Liver (tissue), 9 donors: ENCODE results near the gene LRRC71. TPM values are rescaled to one million over a fixed set of nuclear protein-coding genes. Genes with fewer than 3 reads are reported as not detected.

Experiments
- DNase-seq: peaks from one replicate; pipeline ENCODE4 v3.0.0-alpha.2; 2017; ENCODE audit warnings: low spot score
- H3K27ac ChIP-seq, 2 donors: one replicate each; pipeline ENCODE4 v1.7.0; 2013; ENCODE audit warnings: inconsistent platforms in 2 of 2, low read length in 2 of 2, control low read depth in 1 of 2, low read depth in 1 of 2, mild to moderate bottlenecking in 1 of 2
- H3K27me3 ChIP-seq, 4 donors: one replicate each; pipeline versions ENCODE4 v1.6.1 to v1.7.0; 2013; ENCODE audit warnings: low read length in 3 of 4, inconsistent platforms in 1 of 4, mild to moderate bottlenecking in 1 of 4, moderate library complexity in 1 of 4; ENCODE audit not compliant: control insufficient read depth in 4 of 4, insufficient read depth in 4 of 4
- H3K36me3 ChIP-seq, 4 donors: one replicate each; pipeline versions ENCODE4 v1.6.1 to v1.7.0; 2013; ENCODE audit warnings: low read length in 3 of 4, mild to moderate bottlenecking in 3 of 4, low read depth in 1 of 4, moderate library complexity in 1 of 4; ENCODE audit not compliant: control insufficient read depth in 4 of 4, insufficient read depth in 3 of 4
- H3K4me1 ChIP-seq, 4 donors: one replicate each; pipeline versions ENCODE4 v1.6.1 to v1.7.0; 2013; ENCODE audit warnings: low read length in 3 of 4, mild to moderate bottlenecking in 3 of 4, moderate library complexity in 1 of 4; ENCODE audit not compliant: control insufficient read depth in 4 of 4, insufficient read depth in 4 of 4
- H3K4me3 ChIP-seq, 3 donors: one replicate each; pipeline versions ENCODE4 v1.6.1 to v1.7.0; 2013; ENCODE audit warnings: low read length in 3 of 3, control low read depth in 1 of 3, low read depth in 1 of 3, mild to moderate bottlenecking in 1 of 3
- H3K9ac ChIP-seq, 2 donors: one replicate each; pipeline ENCODE4 v1.7.0; 2013; ENCODE audit warnings: low read length in 2 of 2, mild to moderate bottlenecking in 2 of 2, moderate library complexity in 2 of 2, control low read depth in 1 of 2, low read depth in 1 of 2
- H3K9me3 ChIP-seq, 4 donors: one replicate each; pipeline versions ENCODE4 v1.6.1 to v1.7.0; 2013; ENCODE audit warnings: low read length in 3 of 4; ENCODE audit not compliant: control insufficient read depth in 4 of 4
- FOXA2 ChIP-seq: IDR thresholded peaks from 2 replicates; pipeline ENCODE4 v1.6.1; 2016; ENCODE audit warnings: antibody characterized with exemption
- HNF4A ChIP-seq, 2 donors: conservative IDR thresholded peaks; 2 replicates each; pipeline ENCODE4 v1.6.1; 2016; ENCODE audit warnings: antibody characterized with exemption in 2 of 2, mild to moderate bottlenecking in 2 of 2
- HNF4G ChIP-seq: IDR thresholded peaks from 2 replicates; pipeline ENCODE4 v1.6.1; 2016; ENCODE audit warnings: antibody characterized with exemption
- JUND ChIP-seq, 2 donors: IDR thresholded peaks; 2 replicates each; pipeline ENCODE4 v1.6.1; 2016; ENCODE audit warnings: antibody characterized with exemption in 2 of 2
- MAX ChIP-seq: IDR thresholded peaks from 2 replicates; pipeline ENCODE4 v1.6.1; 2016; ENCODE audit warnings: antibody characterized with exemption
- NR2F2 ChIP-seq: IDR thresholded peaks from 2 replicates; pipeline ENCODE4 v1.6.1; 2016; ENCODE audit warnings: antibody characterized with exemption
- RAD21 ChIP-seq, 2 donors: IDR thresholded peaks; 2 replicates each; pipeline ENCODE4 v1.6.1; 2016; ENCODE audit warnings: antibody characterized with exemption in 2 of 2, mild to moderate bottlenecking in 2 of 2
- SP1 ChIP-seq: IDR thresholded peaks from 2 replicates; pipeline ENCODE4 v1.6.1; 2018; ENCODE audit warnings: antibody characterized with exemption, mild to moderate bottlenecking
- TAF1 ChIP-seq: conservative IDR thresholded peaks from 2 replicates; pipeline ENCODE4 v1.6.1; 2016; ENCODE audit warnings: antibody characterized with exemption, mild to moderate bottlenecking
- YY1 ChIP-seq: IDR thresholded peaks from 2 replicates; pipeline ENCODE4 v1.6.1; 2016; ENCODE audit warnings: antibody characterized with exemption, mild to moderate bottlenecking
- WGBS: extraction: QIAGEN DNeasy Blood & Tissue Kit; methylation state at CpG from one replicate; pipeline ENCODE4 v1.1.7; 2013; 5-methylcytosine and 5-hydroxymethylcytosine counted together
- polyA plus RNA-seq, 2 donors: library from polyadenylated mRNA; stranded (reverse) in 1 of 2; unstranded in 1 of 2; fragments of 200-250 nt in 1 of 2; fragments of >200 nt in 1 of 2; fragmentation: Nextera tagmentation in 1 of 2; extraction: Ambion mirVana in 1 of 2; gene quantifications; one replicate each; pipeline versions ENCODE4 v1.2.1 to v1.2.3, GENCODE V29; 2013 to 2015
- total RNA-seq, 2 donors: library from RNA; depleted of rRNA; stranded (reverse); fragments of >200 nt; gene quantifications; one replicate each; pipeline ENCODE4 v1.2.3, GENCODE V29; 2014
- TF ChIP-seq, protein P1 (sequence below): IDR thresholded peaks from 2 replicates; pipeline ENCODE4 v1.6.1; 2016; ENCODE audit warnings: antibody characterized with exemption, mild to moderate bottlenecking
- donor health status: healthy.
- donor health status: healthy.
- donor health status: healthy.
- donor health status: healthy.
- donor health status: healthy.

LRRC71 gene
- total and polyA plus RNA-seq, 4 donors: 0.10 TPM; not detected in 3

GRCh38 chr1:156914440-156914856, 6.0 kb upstream of the LRRC71 start:
- H3K9ac ChIP-seq: no peak overlapping the region
- no peak overlapping the region for H3K27ac ChIP-seq
- TF ChIP-seq HNF4G (no peak), YY1 (no peak), RAD21 (IDR thresholded peaks at IDR 0.05) (no peak), JUND (IDR thresholded peaks at IDR 0.05) (no peak), HNF4A (conservative IDR thresholded peaks at IDR 0.05) (no peak), SP1 (no peak), MAX (no peak), TAF1 (no peak), NR2F2 (no peak)
- TF ChIP-seq, protein P1, sequence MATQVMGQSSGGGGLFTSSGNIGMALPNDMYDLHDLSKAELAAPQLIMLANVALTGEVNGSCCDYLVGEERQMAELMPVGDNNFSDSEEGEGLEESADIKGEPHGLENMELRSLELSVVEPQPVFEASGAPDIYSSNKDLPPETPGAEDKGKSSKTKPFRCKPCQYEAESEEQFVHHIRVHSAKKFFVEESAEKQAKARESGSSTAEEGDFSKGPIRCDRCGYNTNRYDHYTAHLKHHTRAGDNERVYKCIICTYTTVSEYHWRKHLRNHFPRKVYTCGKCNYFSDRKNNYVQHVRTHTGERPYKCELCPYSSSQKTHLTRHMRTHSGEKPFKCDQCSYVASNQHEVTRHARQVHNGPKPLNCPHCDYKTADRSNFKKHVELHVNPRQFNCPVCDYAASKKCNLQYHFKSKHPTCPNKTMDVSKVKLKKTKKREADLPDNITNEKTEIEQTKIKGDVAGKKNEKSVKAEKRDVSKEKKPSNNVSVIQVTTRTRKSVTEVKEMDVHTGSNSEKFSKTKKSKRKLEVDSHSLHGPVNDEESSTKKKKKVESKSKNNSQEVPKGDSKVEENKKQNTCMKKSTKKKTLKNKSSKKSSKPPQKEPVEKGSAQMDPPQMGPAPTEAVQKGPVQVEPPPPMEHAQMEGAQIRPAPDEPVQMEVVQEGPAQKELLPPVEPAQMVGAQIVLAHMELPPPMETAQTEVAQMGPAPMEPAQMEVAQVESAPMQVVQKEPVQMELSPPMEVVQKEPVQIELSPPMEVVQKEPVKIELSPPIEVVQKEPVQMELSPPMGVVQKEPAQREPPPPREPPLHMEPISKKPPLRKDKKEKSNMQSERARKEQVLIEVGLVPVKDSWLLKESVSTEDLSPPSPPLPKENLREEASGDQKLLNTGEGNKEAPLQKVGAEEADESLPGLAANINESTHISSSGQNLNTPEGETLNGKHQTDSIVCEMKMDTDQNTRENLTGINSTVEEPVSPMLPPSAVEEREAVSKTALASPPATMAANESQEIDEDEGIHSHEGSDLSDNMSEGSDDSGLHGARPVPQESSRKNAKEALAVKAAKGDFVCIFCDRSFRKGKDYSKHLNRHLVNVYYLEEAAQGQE: no peak
- no peak for DNase-seq
- H3K9me3 ChIP-seq: no peaks in the 10 kb centered on the region
- H3K4me3 ChIP-seq: no peak overlapping the region
- H3K4me1 ChIP-seq: peaks cover 0 to 3% (median 1%) of the 10 kb centered on the region in 4 donors
- peaks cover 0 to 2% (median 0%) of the 10 kb centered on the region in 4 donors for H3K36me3 ChIP-seq
- H3K27me3 ChIP-seq: no peaks in the 10 kb centered on the region
- 77% methylated on average over 9 of the region's 9 CpGs for WGBS

GRCh38 chr1:156921053-156921529, 659 bp downstream of the LRRC71 start:
- Histone ChIP-seq H3K4me1 (peaks cover 2 to 15% (median 5%) of the 10 kb centered on the region in 4 donors), H3K36me3 (no peaks in the 10 kb centered on the region), H3K27me3 (peaks cover 0 to 28% (median 13%) of the 10 kb centered on the region in 4 donors), H3K9ac (no peak overlapping the region), H3K4me3 (no peak overlapping the region), H3K9me3 (no peaks in the 10 kb centered on the region), H3K27ac (no peak overlapping the region)
- DNase-seq: no peak
- TF ChIP-seq JUND (IDR thresholded peaks at IDR 0.05): no peak
- no peak for TF ChIP-seq SP1
- TF ChIP-seq MAX: no peak
- no peak for TF ChIP-seq RAD21 (IDR thresholded peaks at IDR 0.05)
- TF ChIP-seq FOXA2: no peak
- no peak for TF ChIP-seq TAF1
- 53% methylated on average over 7 of the region's 7 CpGs for WGBS

- no peak overlapping the region for H3K9ac ChIP-seq
- H3K27me3 ChIP-seq: peaks cover 0 to 34% (median 17%) of the 10 kb centered on the region in 4 donors
- no peak for DNase-seq
- H3K27ac ChIP-seq: no peak overlapping the region
- no peaks in the 10 kb centered on the region for H3K36me3 ChIP-seq
- TF ChIP-seq HNF4G (no peak), TAF1 (no peak)
- no peak overlapping the region for H3K4me3 ChIP-seq
- H3K9me3 ChIP-seq: no peaks in the 10 kb centered on the region
- WGBS: 13% methylated on average over 11 of the region's 11 CpGs
- peaks cover 8 to 26% (median 11%) of the 10 kb centered on the region in 4 donors for H3K4me1 ChIP-seq
Measured at GRCh38 chr1:156922986-156923669, 2.7 kb downstream of the LRRC71 start.
